Dermis lymphatic vessel endothelial cell (primary cell): ENCODE measurements around the gene TP53TG3. TPM values are rescaled to one million over a fixed set of nuclear protein-coding genes. Genes with fewer than 3 reads are reported as not detected.

Experiments used
- total RNA-seq: library from RNA; depleted of rRNA; stranded (reverse); fragments of >200 nt; gene quantifications from 2 replicates; pipeline ENCODE4 v1.2.1, GENCODE V29; 2014

The TP53TG3 gene
- total RNA-seq = not detected in 2 replicates

GRCh38 chr16:32676065-32676464 lies at the start of gene TP53TG3:
TP53TG3 (minus strand) TSS chr16:32676165; CDS start chr16:32676097, 68 bp downstream.

